Smooth muscle cell of bladder (primary cell): ENCODE results near the gene GSX1. TPM values are rescaled to one million over a fixed set of nuclear protein-coding genes. Genes with fewer than 3 reads are reported as not detected.

Source experiments
- total RNA-seq: library from RNA; depleted of rRNA; stranded (reverse); fragments of >200 nt; gene quantifications from 2 replicates; pipeline ENCODE4 v1.2.3, GENCODE V29; 2014

GSX1 gene
- total RNA-seq: not detected in 2 replicates

DNA sequence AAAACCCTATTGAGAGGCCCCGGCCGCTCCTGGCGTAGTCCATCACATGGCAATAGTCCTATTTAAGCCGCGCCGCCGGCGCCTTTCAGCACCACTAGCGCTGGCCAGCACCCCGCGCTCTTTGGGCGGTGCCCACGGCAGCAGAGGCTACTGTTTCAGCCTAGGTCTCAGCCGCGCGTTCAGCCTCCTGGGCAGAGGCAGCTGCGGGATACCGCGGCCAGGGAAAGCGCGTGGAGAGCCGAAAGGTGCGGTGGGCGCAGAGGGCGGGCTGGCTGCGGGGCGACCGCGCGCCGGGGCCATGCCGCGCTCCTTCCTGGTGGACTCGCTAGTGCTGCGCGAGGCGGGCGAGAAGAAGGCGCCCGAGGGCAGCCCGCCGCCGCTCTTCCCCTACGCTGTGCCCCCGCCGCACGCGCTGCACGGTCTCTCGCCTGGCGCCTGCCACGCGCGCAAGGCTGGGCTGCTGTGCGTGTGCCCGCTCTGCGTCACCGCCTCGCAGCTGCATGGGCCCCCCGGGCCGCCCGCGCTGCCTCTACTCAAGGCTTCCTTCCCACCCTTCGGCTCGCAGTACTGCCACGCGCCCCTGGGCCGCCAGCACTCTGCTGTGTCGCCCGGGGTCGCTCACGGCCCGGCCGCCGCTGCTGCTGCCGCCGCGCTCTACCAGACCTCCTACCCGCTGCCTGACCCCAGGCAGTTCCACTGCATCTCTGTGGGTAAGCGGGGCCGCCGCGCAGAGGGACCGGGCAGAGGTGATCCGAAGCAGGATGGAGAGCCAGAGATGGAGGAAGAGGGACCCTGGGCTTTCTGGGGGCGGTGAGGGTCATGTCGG, at the start of gene GSX1:
TSS of gene GSX1 (plus strand) at position 91 of the 826 bp plus-strand sequence. CDS start at position 299, 208 bp downstream.

Other genes starting within 250 kb of the GSX1 start
- 5.5 and 6.0 TPM in 2 replicates for gene LNX2, start 172.0 kb upstream of the GSX1 start, total RNA-seq
- gene POLR1D, start 170.6 kb upstream of the GSX1 start, total RNA-seq: 70.8 and 74.5 TPM in 2 replicates
- gene PDX1, start 127.5 kb downstream of the GSX1 start, total RNA-seq: not detected in 2 replicates
- under 0.01 TPM in 1 of 2 replicates, not detected in the other for gene CDX2, start 176.8 kb downstream of the GSX1 start, total RNA-seq
- gene URAD, start 196.2 kb downstream of the GSX1 start, total RNA-seq: not detected in 2 replicates